ENCODE results near the gene XYLT1.

Gene XYLT1

GRCh38 chr16:17283016-17283415 is 187.7 kb downstream of the XYLT1 start:
- TF ChIP-seq CTCF (IDR thresholded peaks at IDR 0.05; ENCODE audit: poor library complexity, severe bottlenecking) = no peak
- no peaks in the 10 kb centered on the region for H3K9me3 ChIP-seq (ENCODE audit: severe bottlenecking)
- no peak for ATAC-seq (ENCODE audit: low read depth)
- no peaks in the 10 kb centered on the region for H3K27me3 ChIP-seq (ENCODE audit: insufficient read depth, poor library complexity, severe bottlenecking)
- H3K36me3 ChIP-seq (ENCODE audit: low read depth) = no peaks in the 10 kb centered on the region
- no peaks in the 10 kb centered on the region for H3K4me1 ChIP-seq (ENCODE audit: insufficient read depth, poor library complexity, severe bottlenecking)
- DNase-seq (ENCODE audit: low spot score) = no peak
- no peak overlapping the region for H3K27ac ChIP-seq (ENCODE audit: poor library complexity, severe bottlenecking)
- no peak overlapping the region for H3K4me3 ChIP-seq (ENCODE audit: severe bottlenecking)

DNA sequence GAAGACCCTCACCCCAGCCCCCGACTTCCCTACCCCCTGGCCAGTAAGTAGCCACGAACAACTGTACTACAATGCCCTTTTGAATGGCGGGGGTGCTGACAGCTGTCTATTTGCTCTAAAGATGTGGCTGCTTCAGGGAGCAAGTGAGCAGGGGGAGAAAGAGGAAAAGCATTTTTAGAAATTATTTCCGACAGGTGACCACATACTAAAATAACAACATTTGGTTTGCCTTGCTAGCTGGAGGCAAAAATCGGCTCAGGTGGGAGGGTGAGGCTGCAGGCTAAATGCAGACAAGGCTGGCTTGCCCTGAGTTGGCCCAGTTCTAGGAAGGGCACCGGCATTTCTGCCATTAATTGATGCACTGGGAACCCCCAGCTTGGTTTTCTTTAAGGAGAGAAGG is 188.5 kb downstream of the XYLT1 start:
- DNase-seq (ENCODE audit: low spot score) = no peak
- no peaks in the 10 kb centered on the region for H3K4me1 ChIP-seq (ENCODE audit: insufficient read depth, poor library complexity, severe bottlenecking)
- no peaks in the 10 kb centered on the region for H3K36me3 ChIP-seq (ENCODE audit: low read depth)
- no peak overlapping the region for H3K4me3 ChIP-seq (ENCODE audit: severe bottlenecking)
- no peaks in the 10 kb centered on the region for H3K27me3 ChIP-seq (ENCODE audit: insufficient read depth, poor library complexity, severe bottlenecking)
- no peak overlapping the region for H3K27ac ChIP-seq (ENCODE audit: poor library complexity, severe bottlenecking)
- no peak for TF ChIP-seq CTCF (IDR thresholded peaks at IDR 0.05; ENCODE audit: poor library complexity, severe bottlenecking)
- no peaks in the 10 kb centered on the region for H3K9me3 ChIP-seq (ENCODE audit: severe bottlenecking)
- no peak for ATAC-seq (ENCODE audit: low read depth)

DNA sequence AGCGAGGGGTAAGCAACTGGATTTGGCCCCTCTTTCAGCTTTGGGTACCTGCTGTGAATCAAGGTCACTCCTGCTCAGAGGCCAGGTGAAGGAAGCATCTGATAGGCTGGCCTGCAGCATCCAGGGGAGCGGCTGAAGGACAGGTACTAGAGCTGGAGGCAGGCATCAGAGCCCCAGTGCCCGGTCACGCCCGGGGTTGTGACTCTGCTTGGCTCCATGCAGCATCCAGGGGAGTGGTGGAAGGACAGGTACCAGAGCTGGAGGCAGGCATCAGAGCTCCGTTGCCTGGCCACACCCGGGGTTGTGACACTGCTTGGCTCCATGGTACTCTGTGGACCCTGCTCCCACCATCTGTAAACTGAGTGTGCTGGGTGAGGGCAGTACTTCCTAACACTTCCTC is 189.7 kb downstream of the XYLT1 start:
- DNase-seq (ENCODE audit: low spot score) (no peak), ATAC-seq (ENCODE audit: low read depth) (no peak)
- Histone ChIP-seq H3K27ac (ENCODE audit: poor library complexity, severe bottlenecking) (no peak overlapping the region), H3K27me3 (ENCODE audit: insufficient read depth, poor library complexity, severe bottlenecking) (no peaks in the 10 kb centered on the region), H3K4me1 (ENCODE audit: insufficient read depth, poor library complexity, severe bottlenecking) (no peaks in the 10 kb centered on the region), H3K4me3 (ENCODE audit: severe bottlenecking) (no peak overlapping the region), H3K36me3 (ENCODE audit: low read depth) (no peaks in the 10 kb centered on the region), H3K9me3 (ENCODE audit: severe bottlenecking) (no peaks in the 10 kb centered on the region)
- no peak for TF ChIP-seq CTCF (IDR thresholded peaks at IDR 0.05; ENCODE audit: poor library complexity, severe bottlenecking)

DNA sequence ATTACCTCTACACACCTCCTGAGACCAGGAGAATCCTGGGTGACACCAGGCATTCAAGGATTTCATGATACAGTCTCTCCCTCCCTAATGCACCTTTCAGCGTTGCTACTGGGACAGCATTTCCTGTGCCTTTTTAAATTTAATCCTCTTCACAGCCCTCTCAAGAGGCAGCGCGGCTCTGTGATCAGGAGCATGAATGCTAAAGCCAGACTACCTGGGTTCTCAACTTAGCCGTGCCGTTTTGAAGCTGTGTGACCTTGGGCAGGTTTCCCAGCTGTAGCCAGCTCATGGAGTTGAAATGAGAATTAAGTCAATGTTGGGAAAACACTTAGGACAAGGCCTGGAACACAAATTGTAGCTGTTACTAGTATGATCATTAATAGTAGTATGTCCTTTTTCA is 191.8 kb downstream of the XYLT1 start:
- Histone ChIP-seq H3K36me3 (ENCODE audit: low read depth) (no peaks in the 10 kb centered on the region), H3K4me1 (ENCODE audit: insufficient read depth, poor library complexity, severe bottlenecking) (peaks cover 11% of the 10 kb centered on the region), H3K27ac (ENCODE audit: poor library complexity, severe bottlenecking) (no peak overlapping the region), H3K27me3 (ENCODE audit: insufficient read depth, poor library complexity, severe bottlenecking) (no peaks in the 10 kb centered on the region), H3K4me3 (ENCODE audit: severe bottlenecking) (no peak overlapping the region), H3K9me3 (ENCODE audit: severe bottlenecking) (no peaks in the 10 kb centered on the region)
- TF ChIP-seq CTCF (IDR thresholded peaks at IDR 0.05; ENCODE audit: poor library complexity, severe bottlenecking) = no peak
- ATAC-seq (ENCODE audit: low read depth) (no peak), DNase-seq (ENCODE audit: low spot score) (no peak)

DNA sequence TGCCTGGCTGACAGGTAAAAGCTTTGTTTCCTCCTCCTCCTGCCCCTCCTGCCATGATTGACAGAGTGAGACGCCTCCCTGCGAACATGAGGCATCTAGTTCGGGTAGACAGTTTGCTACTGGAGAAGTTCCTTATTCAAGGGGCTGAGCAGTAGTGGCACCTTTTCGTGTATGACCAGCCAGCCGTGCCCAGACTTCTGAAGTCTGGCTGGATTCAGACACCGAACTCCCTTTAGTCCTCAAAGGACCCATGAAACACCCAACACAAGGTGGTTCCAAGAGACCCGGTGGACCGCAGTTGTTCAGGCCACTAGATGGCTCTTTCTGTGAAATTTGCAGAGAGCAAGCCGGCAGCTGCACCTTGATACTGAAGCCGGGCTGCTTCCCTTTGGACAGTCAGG is 192.8 kb downstream of the XYLT1 start:
- ATAC-seq (ENCODE audit: low read depth) (peak; percentile 18; the same call in 1 of the 3 replicates), DNase-seq (ENCODE audit: low spot score) (no peak)
- Histone ChIP-seq H3K4me1 (ENCODE audit: insufficient read depth, poor library complexity, severe bottlenecking) (peaks cover 17% of the 10 kb centered on the region), H3K9me3 (ENCODE audit: severe bottlenecking) (no peaks in the 10 kb centered on the region), H3K36me3 (ENCODE audit: low read depth) (no peaks in the 10 kb centered on the region), H3K4me3 (ENCODE audit: severe bottlenecking) (no peak overlapping the region), H3K27me3 (ENCODE audit: insufficient read depth, poor library complexity, severe bottlenecking) (no peaks in the 10 kb centered on the region), H3K27ac (ENCODE audit: poor library complexity, severe bottlenecking) (no peak overlapping the region)
- TF ChIP-seq CTCF (IDR thresholded peaks at IDR 0.05; ENCODE audit: poor library complexity, severe bottlenecking) = peak; percentile 32
